ENCODE data around the gene ARHGEF3.

ARHGEF3 gene

GRCh38 chr3:56751056-56751707 is 50.6 kb downstream of the ARHGEF3 start:
- TF ChIP-seq, protein P1, sequence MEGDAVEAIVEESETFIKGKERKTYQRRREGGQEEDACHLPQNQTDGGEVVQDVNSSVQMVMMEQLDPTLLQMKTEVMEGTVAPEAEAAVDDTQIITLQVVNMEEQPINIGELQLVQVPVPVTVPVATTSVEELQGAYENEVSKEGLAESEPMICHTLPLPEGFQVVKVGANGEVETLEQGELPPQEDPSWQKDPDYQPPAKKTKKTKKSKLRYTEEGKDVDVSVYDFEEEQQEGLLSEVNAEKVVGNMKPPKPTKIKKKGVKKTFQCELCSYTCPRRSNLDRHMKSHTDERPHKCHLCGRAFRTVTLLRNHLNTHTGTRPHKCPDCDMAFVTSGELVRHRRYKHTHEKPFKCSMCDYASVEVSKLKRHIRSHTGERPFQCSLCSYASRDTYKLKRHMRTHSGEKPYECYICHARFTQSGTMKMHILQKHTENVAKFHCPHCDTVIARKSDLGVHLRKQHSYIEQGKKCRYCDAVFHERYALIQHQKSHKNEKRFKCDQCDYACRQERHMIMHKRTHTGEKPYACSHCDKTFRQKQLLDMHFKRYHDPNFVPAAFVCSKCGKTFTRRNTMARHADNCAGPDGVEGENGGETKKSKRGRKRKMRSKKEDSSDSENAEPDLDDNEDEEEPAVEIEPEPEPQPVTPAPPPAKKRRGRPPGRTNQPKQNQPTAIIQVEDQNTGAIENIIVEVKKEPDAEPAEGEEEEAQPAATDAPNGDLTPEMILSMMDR (IDR thresholded peaks at IDR 0.05), result no peak

DNA sequence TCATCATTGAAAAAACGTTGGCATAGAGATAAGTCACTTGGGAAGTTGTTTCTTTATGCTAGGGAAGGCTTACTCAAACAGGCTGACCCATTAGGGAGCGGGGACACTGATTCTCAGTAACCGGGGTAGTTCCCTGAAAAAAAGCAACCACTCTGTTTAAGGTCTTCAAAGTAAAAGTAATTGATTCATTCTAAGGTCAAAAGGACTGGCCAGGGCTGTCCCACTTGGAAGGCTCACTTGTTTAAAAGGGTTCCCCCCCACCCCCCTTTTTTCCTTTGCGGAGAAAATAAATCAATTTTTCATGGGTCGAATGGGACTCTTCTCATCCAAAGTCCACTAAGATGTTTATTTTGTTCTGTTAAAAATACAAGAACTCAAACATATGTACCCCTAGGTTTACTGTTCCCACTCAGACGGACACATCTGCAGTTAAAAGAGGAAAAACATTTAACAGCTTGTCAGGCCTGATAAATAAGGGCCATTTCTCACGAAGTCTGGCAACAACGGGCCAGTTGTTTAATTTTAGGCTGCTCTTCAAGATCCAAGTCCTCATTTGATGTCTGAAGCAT is 53.0 kb downstream of the ARHGEF3 start:
- TF ChIP-seq, protein P1 (IDR thresholded peaks at IDR 0.05), result no peak

GRCh38 chr3:56747150-56747549 is 54.6 kb downstream of the ARHGEF3 start:
- TF ChIP-seq, protein P1 (IDR thresholded peaks at IDR 0.05), result no peak

DNA sequence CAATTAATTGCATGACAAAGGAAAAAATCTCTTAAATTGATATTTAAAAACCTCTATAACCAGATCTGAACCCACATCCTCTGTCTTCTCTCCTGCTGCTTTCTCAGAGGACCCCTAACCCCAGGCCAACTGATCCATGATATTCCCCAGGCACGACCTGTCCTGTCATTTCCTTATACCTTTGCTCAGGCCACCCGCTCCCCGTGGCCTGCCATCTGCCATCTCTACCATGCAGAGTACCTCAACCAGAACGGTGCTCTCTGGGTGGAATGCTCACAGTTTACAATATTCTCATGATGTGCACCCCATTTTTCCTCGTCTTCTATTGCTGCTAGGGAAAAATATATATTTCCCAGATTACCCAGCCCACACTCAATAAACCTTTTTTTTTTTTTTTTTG is 57.7 kb downstream of the ARHGEF3 start:
- TF ChIP-seq, protein P1 (IDR thresholded peaks at IDR 0.05), result no peak

DNA sequence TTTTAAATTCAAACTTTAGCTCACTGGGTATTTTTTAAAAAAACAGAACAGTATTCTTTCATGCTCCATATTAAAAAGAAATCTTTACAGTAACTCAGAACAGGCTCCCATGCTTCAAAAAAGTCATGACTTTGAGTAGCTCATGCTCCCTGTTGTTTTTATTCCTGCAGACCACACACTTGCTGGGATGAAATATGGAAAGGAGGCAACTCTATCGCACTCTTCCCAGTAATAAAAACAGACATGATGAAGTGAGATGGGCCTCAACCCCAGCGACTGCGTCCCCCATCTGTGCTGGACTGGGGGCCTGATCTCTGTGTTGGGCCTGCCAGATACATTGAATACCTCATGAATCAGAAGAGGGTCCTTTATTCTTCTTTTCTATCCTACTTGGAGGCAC is 58.9 kb downstream of the ARHGEF3 start:
- TF ChIP-seq, protein P1 (IDR thresholded peaks at IDR 0.05), result no peak

GRCh38 chr3:56739036-56739435 is 62.7 kb downstream of the ARHGEF3 start:
- TF ChIP-seq, protein P1 (IDR thresholded peaks at IDR 0.05), result no peak

GRCh38 chr3:56737006-56737405 is 64.7 kb downstream of the ARHGEF3 start:
- TF ChIP-seq, protein P1 (IDR thresholded peaks at IDR 0.05), result no peak
